NCI-H748 (cell line): ENCODE measurements around the gene CPNE6.

ENCODE experiments used
- DNase-seq: peaks from one replicate; lab custom pipeline; 2025; ENCODE audit not compliant: unreplicated experiment; lab: John Stamatoyannopoulos, UW

The CPNE6 gene

DNA sequence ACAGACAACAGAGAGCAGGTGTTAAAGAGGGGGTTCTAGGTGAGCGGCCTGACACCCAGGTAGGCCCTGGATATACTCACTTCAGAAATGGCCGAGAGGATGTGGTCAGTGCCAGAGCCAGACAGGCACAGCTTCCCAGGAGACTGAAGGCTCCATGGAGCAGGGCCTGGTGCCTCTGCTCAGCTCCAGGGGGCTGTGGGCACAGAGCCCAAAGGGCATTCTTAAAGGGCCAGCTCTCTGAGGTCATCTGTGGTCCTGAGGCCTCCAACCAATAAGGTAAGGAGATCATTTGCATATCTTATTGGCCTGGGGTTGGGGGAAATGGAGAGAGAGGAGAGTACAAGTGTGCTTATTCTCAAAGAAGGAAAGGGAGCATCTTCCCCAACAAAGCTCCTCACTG is 13.1 kb downstream of the CPNE6 start:
- no peak for DNase-seq

GRCh38 chr14:24085215-24085614 is 13.9 kb downstream of the CPNE6 start:
- DNase-seq, result no peak

GRCh38 chr14:24086193-24086955 is 15.0 kb downstream of the CPNE6 start:
- DNase-seq, result no peak

DNA sequence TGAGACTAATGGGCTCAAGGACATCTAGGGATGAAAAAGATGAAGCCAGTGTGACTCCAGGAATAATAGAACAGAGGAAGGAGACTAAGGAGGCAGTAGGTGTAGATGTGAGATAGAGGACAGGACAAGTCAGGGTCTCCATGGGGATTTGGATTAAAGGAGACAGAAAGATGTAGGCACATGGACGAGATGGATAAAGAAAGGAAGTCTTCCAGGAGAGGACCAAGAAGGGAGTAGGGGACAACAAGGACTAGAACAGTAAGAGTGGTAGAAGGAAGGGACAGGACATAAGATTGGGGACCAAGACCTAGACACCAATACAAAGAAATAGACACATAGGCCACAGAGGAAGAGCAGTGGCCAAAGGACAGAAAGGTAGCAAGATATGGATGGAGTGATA is 15.6 kb downstream of the CPNE6 start:
- no peak for DNase-seq

- no peak for DNase-seq
Observed at GRCh38 chr14:24088095-24088494, 16.7 kb downstream of the CPNE6 start.

DNA sequence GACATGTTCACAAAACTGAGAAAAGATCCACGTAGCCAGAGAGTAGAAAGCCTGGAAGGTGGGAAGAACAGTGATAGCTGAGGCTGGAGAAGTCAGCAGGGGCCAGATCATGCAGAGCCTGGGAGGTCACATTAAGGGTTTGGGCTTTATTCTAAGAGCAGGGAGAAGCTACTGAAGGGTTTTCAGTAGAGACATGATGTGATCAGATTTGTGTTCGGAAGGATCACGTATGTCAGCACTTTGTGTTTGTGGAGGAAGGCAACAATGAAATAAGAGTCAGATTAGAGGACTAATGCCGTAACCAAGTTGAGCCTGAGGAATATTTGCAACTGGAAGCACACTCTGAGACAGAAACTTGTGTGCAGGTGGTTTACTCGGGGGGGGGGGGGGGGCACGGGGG is 18.5 kb downstream of the CPNE6 start:
- no peak for DNase-seq

DNA sequence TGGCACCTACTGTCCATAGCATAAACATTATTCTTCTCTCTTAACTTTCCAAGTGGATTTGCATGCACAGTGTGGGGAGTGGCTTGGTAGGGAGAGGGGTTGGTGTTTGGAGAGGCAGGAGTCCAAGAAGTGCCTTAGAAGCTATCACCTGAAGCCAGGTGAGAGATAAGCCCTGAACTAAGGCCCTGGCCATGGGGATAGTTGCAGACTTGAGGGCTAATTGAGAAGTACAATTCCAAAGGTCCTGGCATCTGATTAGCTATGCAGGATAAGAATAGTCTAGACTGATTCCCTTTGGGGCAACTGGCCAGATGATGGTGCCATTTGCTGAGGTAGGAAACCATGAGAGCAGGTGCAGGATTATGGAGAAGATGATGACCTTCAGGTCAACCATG is 20.7 kb downstream of the CPNE6 start:
- no peak for DNase-seq

DNA sequence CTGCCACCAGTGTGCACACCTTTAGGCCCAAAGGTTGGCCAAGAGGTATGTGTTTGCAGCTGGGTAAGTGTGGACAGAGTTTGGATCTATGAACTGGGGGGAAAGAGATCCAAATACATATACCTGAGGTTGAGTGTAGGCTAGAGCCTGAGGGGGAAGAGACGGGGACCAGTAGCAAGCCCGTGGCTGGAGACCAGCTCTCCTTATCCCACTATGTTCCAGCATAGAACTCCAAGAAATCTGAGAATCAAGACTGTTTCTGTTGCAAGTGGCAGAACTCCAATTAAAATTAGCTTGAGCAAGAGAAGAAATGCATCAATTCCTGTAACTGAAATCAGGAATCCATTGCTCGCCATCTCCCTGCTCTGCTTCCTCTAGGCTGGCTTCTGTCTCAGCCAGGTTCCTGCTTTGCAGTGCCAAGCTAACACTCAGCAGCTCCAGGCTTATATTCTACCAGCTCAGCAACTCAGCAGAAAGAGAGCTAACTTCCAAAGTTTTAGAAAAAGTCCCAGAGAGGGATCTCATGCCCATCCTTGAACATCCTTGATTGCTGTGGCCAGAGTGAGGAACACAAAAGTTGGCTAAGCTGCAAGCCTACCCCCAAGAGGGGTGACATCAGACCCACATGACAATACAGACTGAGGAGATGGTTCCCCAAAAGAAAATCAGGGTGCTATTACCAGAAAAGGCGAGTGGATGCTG is 21.3 kb downstream of the CPNE6 start:
- no peak for DNase-seq

DNA sequence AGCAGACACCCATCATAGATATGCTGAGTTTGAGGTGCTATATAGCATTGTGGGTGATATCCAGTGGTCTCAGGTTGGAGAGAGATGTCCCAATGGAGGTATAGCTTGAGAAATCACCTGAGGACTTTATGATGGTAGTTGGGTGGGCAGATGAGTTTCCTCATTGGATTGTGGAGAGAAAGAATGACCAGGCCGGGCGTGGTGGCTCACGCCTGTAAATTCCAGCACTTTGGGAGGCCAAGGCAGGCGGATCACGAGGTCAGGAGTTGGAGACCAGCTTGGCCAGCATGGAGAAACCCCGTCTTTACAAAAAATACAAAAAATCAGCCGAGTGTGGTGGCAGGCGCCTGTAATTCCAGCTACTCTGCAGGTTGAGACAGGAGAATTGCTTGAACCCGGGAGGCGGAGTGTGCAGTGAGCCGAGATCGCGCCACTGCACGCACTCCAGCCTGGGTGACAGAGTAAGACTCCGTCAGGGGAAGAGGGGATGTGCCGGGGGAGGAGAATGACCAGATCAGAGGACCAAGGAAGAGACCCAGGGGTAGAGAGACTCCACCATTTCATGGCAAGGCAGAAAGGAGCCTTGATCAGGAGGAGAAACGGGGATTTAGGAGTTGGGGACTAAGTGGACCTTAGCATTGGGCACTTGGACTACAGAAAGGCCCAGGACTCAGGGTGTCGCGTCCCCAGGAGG is 22.0 kb downstream of the CPNE6 start:
- no peak for DNase-seq

- DNase-seq, result peak; percentile 95
Observed at GRCh38 chr14:24093901-24094840, 22.8 kb downstream of the CPNE6 start, which contains the start of gene PCK2. Gene PCK2, plus strand, starts transcription at chr14:24094311. Its CDS starts 95 bp downstream, at chr14:24094406.

DNA sequence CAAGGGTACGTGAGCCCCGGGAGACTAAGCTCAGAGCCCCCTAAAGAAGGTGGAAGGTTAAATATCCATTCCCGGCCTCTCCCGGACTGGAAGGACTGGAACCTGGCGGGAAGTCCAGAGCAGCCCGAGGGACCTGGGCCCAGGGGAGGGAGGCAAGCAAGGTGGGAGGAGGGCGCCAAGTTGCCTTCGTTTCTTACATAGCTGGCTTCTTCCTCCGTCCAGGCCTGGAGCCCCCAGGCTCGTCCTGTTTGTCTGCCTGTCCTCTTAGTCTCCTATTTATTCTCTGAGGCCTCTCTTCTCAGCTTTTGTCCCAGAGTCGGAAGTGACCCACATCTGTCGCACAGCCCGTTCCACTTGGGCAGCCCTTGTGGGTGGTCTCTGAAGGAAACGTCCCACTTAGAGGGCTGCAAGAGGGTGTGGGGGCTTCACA is 23.5 kb downstream of the CPNE6 start:
- DNase-seq, result no peak

GRCh38 chr14:24095271-24096068 is 24.1 kb downstream of the CPNE6 start:
- DNase-seq, result peak; percentile 15

DNA sequence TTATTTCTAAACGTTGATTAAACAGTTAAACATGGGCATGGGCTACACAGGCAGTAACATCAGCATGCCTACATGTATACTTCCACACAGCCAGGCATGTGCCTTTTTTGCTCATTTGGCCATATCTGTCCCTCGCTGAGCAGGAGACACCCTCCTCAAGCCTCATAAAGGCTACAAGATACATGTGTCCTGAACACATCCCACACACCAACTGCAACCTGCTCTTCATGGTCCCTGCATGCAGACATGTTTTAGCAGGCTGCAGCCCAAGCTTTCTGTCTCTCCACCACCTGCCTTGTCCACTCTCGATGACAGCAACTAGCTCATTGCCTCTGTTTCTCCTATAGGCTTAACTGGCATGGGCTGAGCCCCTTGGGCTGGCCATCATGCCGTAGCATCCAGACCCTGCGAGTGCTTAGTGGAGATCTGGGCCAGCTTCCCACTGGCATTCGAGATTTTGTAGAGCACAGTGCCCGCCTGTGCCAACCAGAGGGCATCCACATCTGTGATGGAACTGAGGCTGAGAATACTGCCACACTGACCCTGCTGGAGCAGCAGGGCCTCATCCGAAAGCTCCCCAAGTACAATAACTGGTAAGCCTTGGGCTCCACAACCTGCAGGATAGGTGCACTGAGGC is 25.3 kb downstream of the CPNE6 start:
- DNase-seq, result no peak

GRCh38 chr14:24098229-24098926 is 27.0 kb downstream of the CPNE6 start:
- DNase-seq, result no peak

DNA sequence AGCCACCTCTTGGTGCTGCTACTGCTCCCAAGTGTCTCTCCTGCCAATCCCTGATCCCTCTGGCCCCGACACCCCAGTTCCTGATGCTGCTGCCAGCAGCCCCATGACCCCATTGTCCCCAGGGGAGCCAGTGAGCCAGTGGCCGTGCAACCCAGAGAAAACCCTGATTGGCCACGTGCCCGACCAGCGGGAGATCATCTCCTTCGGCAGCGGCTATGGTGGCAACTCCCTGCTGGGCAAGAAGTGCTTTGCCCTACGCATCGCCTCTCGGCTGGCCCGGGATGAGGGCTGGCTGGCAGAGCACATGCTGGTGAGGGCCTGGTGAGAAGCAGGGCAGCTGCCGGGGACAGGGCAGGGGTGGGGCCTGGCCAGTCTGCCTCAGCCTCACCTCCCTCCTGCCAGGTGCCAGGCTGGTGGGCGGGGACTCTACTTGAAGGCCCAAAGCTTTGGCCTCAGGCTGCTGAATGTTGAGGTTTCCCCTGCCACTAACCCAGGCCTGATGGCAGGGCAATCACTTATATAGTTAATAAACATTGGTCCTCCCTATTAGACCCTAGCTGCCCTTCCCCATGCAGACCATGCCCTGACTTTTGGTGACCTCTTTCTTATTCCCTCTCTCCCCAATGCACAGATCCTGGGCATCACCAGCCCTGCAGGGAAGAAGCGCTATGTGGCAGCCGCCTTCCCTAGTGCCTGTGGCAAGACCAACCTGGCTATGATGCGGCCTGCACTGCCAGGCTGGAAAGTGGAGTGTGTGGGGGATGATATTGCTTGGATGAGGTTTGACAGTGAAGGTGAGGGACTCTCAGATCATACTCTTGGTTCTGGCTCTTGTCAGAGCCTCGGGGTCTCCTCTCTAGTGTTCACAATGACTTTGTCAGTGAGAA is 27.8 kb downstream of the CPNE6 start:
- no peak for DNase-seq

- no peak for DNase-seq
Observed at GRCh38 chr14:24100197-24100981, 29.0 kb downstream of the CPNE6 start.

DNA sequence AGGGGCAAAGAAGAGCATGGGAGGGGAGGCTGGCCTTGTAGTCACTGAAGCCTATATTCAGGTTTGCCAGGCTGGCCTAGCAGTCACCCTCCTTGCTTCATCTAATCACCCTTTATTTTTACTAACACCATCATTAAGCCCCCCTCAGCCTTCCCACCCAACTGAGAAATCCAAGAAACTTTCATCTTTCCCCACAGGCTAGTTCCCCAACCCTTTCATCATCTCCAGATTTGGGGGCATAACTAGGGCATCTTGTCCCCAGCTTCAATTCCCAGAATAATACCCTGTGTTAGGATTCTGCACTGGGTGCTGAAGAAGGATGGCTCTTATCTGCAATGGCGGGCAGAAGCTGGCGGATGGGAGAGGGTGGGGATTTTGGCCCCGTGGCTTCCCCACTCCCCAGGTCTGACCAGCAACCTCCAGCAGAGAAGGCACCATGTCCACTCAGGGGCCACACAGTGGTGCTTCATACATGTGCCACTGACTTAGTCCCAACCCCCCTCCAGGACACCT is 29.7 kb downstream of the CPNE6 start:
- no peak for DNase-seq
